K562 (cell line): ENCODE measurements around the gene PDE9A. TPM values are rescaled to one million over a fixed set of nuclear protein-coding genes. Genes with fewer than 3 reads are reported as not detected.

ENCODE experiments used
- ATAC-seq: fragments of 200-7000 bp; cut with Tn5 transposase; 3 replicates; pipeline ENCODE4 v1.9.1; 2020; ENCODE audit warnings: moderate library complexity
- BruUV-seq: library from RNA; stranded (reverse); fragments of 400-500 nt; replicated peaks from 2 replicates; lab custom pipeline; 2021; lab: Mats Ljungman, UMichigan
- CTCF ChIA-PET: fragments of 300-600 bp; formaldehyde crosslinking; extraction: SDS; loops from one replicate; lab custom pipeline; 2021; ENCODE audit warnings: low intra/inter-chr PET ratio; lab: Yijun Ruan, JAX
- POLR2A ChIA-PET: fragments of 300-600, 350-650 bp; sonication (Branson Sonifier 250); formaldehyde crosslinking; extraction: SDS; loops from one replicate; lab custom pipeline; 2021; ENCODE audit warnings: antibody characterized with exemption, inconsistent platforms; lab: Yijun Ruan, JAX
- DNase-seq, 4 experiments: peaks; one replicate each; pipeline versions ENCODE4 v3.0.0 to v3.0.0-alpha.2; 2011 to 2018; ENCODE audit warnings: low spot score in 3 of 4, mixed read lengths in 3 of 4; ENCODE audit errors: extremely low read depth in 1 of 4
- FAIRE-seq: peaks from 2 replicates; lab custom pipeline; 2011; peaks lifted over from hg19 to GRCh38; lab: Jason Lieb, UNC
- H2AFZ ChIP-seq: 2 replicates; pipeline ENCODE4 v1.6.0; 2011; ENCODE audit warnings: low read depth, low read length, control low read depth, inconsistent platforms
- H3K27ac ChIP-seq: fragments of 200-600 bp; 3 replicates; pipeline ENCODE4 v1.8.0; 2011; ENCODE audit warnings: low read depth, mild to moderate bottlenecking, control low read depth, inconsistent platforms, low read length, moderate library complexity, mixed read lengths; ENCODE audit errors: extremely low read depth
- H3K27me3 ChIP-seq, 2 experiments: fragments of 300-600 bp in 1 of 2; 2 replicates in 1 of 2; 3 replicates in 1 of 2; pipeline versions ENCODE4 v1.6.0 to v1.8.0; 2011; ENCODE audit warnings: inconsistent platforms in 2 of 2, low read length in 2 of 2, mild to moderate bottlenecking in 1 of 2, mixed read lengths in 1 of 2, moderate library complexity in 1 of 2; ENCODE audit not compliant: control insufficient read depth in 2 of 2, insufficient read depth in 2 of 2
- H3K36me3 ChIP-seq: fragments of 300-600 bp; 3 replicates; pipeline ENCODE4 v1.8.0; 2011; ENCODE audit warnings: mild to moderate bottlenecking, low read length, inconsistent platforms; ENCODE audit not compliant: control insufficient read depth, insufficient read depth
- H3K4me1 ChIP-seq, 2 experiments: fragments of 200-600 bp in 1 of 2; replicated peaks in 1 of 2; 2 replicates in 1 of 2; 3 replicates in 1 of 2; pipeline versions ENCODE4 v1.5.1 to v1.8.0; 2011; ENCODE audit warnings: inconsistent platforms in 2 of 2, low read length in 2 of 2, mild to moderate bottlenecking in 1 of 2, mixed read lengths in 1 of 2, moderate library complexity in 1 of 2; ENCODE audit not compliant: control insufficient read depth in 2 of 2, insufficient read depth in 2 of 2
- H3K4me2 ChIP-seq: 2 replicates; pipeline ENCODE4 v1.6.1; 2011; ENCODE audit warnings: low read length, control low read depth, inconsistent platforms, mixed read lengths; ENCODE audit not compliant: insufficient read depth
- H3K4me3 ChIP-seq: fragments of 200-600 bp; sonication (generic), shearing (Covaris generic); 2 replicates; pipeline ENCODE4 v1.5.1; 2016; ENCODE audit warnings: control low read depth, inconsistent platforms
- H3K79me2 ChIP-seq: fragments of 200-600 bp; 3 replicates; pipeline ENCODE4 v1.8.0; 2011; ENCODE audit warnings: low read length, inconsistent platforms; ENCODE audit not compliant: control insufficient read depth, insufficient read depth
- H3K9ac ChIP-seq, 2 experiments: 2 replicates each; pipeline versions ENCODE4 v1.6.0 to v1.6.1; 2011; ENCODE audit warnings: low read depth in 2 of 2, low read length in 2 of 2, control low read depth in 1 of 2, inconsistent platforms in 1 of 2, mild to moderate bottlenecking in 1 of 2, mixed read lengths in 1 of 2; ENCODE audit not compliant: insufficient read depth in 1 of 2
- H3K9me1 ChIP-seq: one replicate; pipeline ENCODE4 v1.6.0; 2011; ENCODE audit warnings: inconsistent platforms, mild to moderate bottlenecking, low read length, moderate library complexity; ENCODE audit not compliant: control insufficient read depth, insufficient read depth
- H3K9me3 ChIP-seq: replicated peaks from 2 replicates; pipeline ENCODE4 v1.5.1; 2011; ENCODE audit warnings: low read depth, low read length, inconsistent platforms; ENCODE audit not compliant: control insufficient read depth, insufficient read depth
- H4K20me1 ChIP-seq: replicated peaks from 2 replicates; pipeline ENCODE4 v1.6.1; 2011; ENCODE audit warnings: low read length, inconsistent platforms, mixed read lengths; ENCODE audit not compliant: control insufficient read depth, insufficient read depth
- HNRNPUL1 ChIP-seq: fragments of 200-400 bp; formaldehyde crosslinking; IDR thresholded peaks from 2 replicates; pipeline ENCODE4 v1.6.1; 2017; ENCODE audit warnings: low read length
- MEIS2 ChIP-seq: fragments of 450-650 bp; IDR thresholded peaks from 2 replicates; pipeline ENCODE4 v1.6.1; 2014; ENCODE audit warnings: mild to moderate bottlenecking; ENCODE audit not compliant: partially characterized antibody
- MYNN ChIP-seq, 2 experiments: sonication (generic); formaldehyde crosslinking in 1 of 2; IDR thresholded peaks; 2 replicates each; pipeline versions ENCODE4 v1.5.0 to v1.6.1; 2016 to 2020; ENCODE audit warnings: antibody characterized with exemption in 1 of 2, missing genetic modification reagents in 1 of 2
- ZNF197 ChIP-seq: fragments of 200-800 bp; sonication (Bioruptor generic); IDR thresholded peaks from 2 replicates; pipeline ENCODE4 v1.6.1; 2016; ENCODE audit warnings: low read depth, missing genetic modification characterization, missing compliant biosample characterization
- WGBS: fragments of 100-300 bp; shearing (Covaris generic); methylation state at CpG from one replicate; pipeline ENCODE4 v1.1.6; 2016; ENCODE audit warnings: low coverage, mixed read lengths; ENCODE audit not compliant: insufficient coverage; ENCODE audit errors: missing lambda C conversion rate; 5-methylcytosine and 5-hydroxymethylcytosine counted together
- in situ Hi-C: fragments of 300-500 bp; cut with MboI; formaldehyde crosslinking; loops from 4 replicates; pipeline ENCODE4 v1.15.0; 2018; ENCODE audit warnings: inconsistent platforms, mixed read lengths
- intact Hi-C: fragments of 100-400 bp; cut with micrococcal nuclease; formaldehyde crosslinking; loops from 2 replicates; pipeline ENCODE4 v1.14.2; 2022
- polyA plus RNA-seq, 8 experiments: library from polyadenylated mRNA; depleted of rRNA in 4 of 8; stranded (reverse) in 5 of 8; unstranded in 3 of 8; fragments of >200 nt; fragmentation: Nextera tagmentation in 2 of 8; fragmentation: Illumina TruSeq in 1 of 8; extraction: Ambion mirVana in 2 of 8; extraction: Trizol in 1 of 8; gene quantifications; 2 replicates each; pipeline versions ENCODE4 v1.2.1 to v1.2.3, GENCODE V29; 2011 to 2014; ENCODE audit warnings: inconsistent platforms in 1 of 8, missing spikeins in 1 of 8
- total RNA-seq, 7 experiments: library from RNA; depleted of rRNA in 6 of 7; stranded (reverse); fragments of >200 nt in 6 of 7; fragmentation: Illumina TruSeq in 2 of 7; extraction: Trizol in 2 of 7; gene quantifications; 2 replicates each; pipeline versions ENCODE4 v1.2.1 to v1.2.3, GENCODE V29; 2011 to 2021; ENCODE audit warnings: low replicate concordance in 1 of 7

The PDE9A gene
- total and polyA plus RNA-seq, 9 of the 15 experiments (the other 6 are each of a cell fraction or from before 2014, with no cell fraction given): 0.07 to 0.27 TPM; not detected in 7

DNA sequence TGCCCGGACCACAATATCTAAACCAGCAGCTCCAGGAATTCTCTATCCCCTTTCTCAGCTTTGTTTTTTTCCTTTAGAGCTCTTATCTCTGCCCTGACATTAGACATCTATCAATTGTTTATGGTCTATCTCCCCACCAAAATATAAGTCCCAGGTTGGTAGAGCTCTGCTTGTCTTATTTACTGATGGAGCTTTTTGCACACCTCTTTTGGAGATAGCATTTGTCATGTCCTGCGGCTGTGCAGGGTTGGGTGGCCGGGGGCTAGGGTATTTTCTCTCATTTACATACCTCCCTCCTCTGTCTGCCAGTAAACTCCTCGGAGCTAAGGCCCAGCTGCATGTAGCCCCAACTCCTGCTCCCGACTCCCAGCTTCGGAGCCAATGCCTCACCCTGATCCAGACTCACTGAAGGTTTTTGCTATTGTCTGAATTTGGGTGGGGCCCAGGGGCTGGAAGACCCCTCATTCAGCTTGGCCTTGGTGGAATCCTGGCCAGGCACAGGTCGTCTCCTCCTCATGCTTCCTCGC is 11.1 kb upstream of the PDE9A start:
- BruUV-seq: no TSS peak
- no peaks in the 10 kb centered on the region for H3K9me3 ChIP-seq
- DNase-seq (no peak), FAIRE-seq (no peak), ATAC-seq (no peak)
- in situ Hi-C loops (no loop called here), intact Hi-C loops (no loop called here)
- H2AFZ ChIP-seq: no peak overlapping the region
- H3K9ac ChIP-seq: no peak overlapping the region
- ChIA-PET POLR2A (interaction anchor here (1.2 kb wide), 1 partner anchor 13 kb away, joined by 4 read pairs; no protein-coding TSS in a partner anchor), CTCF (no interaction called here)
- WGBS: under 1% methylated on average over 8 of the region's 8 CpGs
- no peak overlapping the region for H3K27ac ChIP-seq
- H3K9me1 ChIP-seq: no peaks in the 10 kb centered on the region
- peak; percentile 95 for TF ChIP-seq MYNN (IDR thresholded peaks at IDR 0.05)
- TF ChIP-seq MYNN (CRISPR knock-in tag; IDR thresholded peaks at IDR 0.05): peak; percentile 67; the same call in 1 of the 2 replicates
- no peak for TF ChIP-seq ZNF197 (CRISPR knock-in tag)
- TF ChIP-seq MEIS2: peak; percentile 28
- TF ChIP-seq HNRNPUL1: no peak
- H4K20me1 ChIP-seq: peaks cover 3% of the 10 kb centered on the region; the same call in 1 of the 2 replicates
- H3K4me3 ChIP-seq: no peak overlapping the region
- no peaks in the 10 kb centered on the region for H3K79me2 ChIP-seq
- no peak overlapping the region for H3K4me2 ChIP-seq
- no peaks in the 10 kb centered on the region for H3K36me3 ChIP-seq
- H3K4me1 ChIP-seq: peaks cover 0 to 12% of the 10 kb centered on the region in 2 experiments; a peak in 4 of 5 replicates
- H3K27me3 ChIP-seq: peaks cover 36 to 67% of the 10 kb centered on the region in 2 experiments
